ENCODE measurements around the gene SPRING1. TPM values are rescaled to one million over a fixed set of nuclear protein-coding genes. Genes with fewer than 3 reads are reported as not detected.

The SPRING1 gene
- total RNA-seq, 1 donor from 2014 or later = 27.7 TPM

Other genes with a start within 250 kb of the SPRING1 start
- gene MAP1LC3B2, start 178.7 kb downstream of the SPRING1 start, total RNA-seq = 0.46 TPM
- 5.6 TPM for gene RNFT2, start 246 bp upstream of the SPRING1 start, total RNA-seq
- 0.03 TPM for gene HRK, start 143.4 kb upstream of the SPRING1 start, total RNA-seq
- 11.7 TPM for gene FBXW8, start 172.9 kb upstream of the SPRING1 start, total RNA-seq

Measured in mucosa of gallbladder (tissue), 1 donor.